ENCODE measurements around the gene MTHFD1L. TPM values are rescaled to one million over a fixed set of nuclear protein-coding genes. Genes with fewer than 3 reads are reported as not detected.

The MTHFD1L gene
- total and polyA plus RNA-seq, 2 donors (not counting 3 experiments of a cell fraction or from before 2014, with no cell fraction given): 40.2 to 120 TPM

Small RNA genes within 50 kb of the gene (small RNA-seq; reads per million reads assigned to genes)
- not detected for gene RNU6-302P (ENCODE audit: insufficient read depth, insufficient read length, low read depth, low replicate concordance)
